Skeletal muscle satellite cell (primary cell): Measurements from ENCODE around the gene RNF40. TPM values are rescaled to one million over a fixed set of nuclear protein-coding genes. Genes with fewer than 3 reads are reported as not detected.

Source experiments
- H3K27me3 ChIP-seq: 2 replicates; pipeline ENCODE4 v1.7.0; 2013; ENCODE audit warnings: low read length; ENCODE audit not compliant: control insufficient read depth, insufficient read depth
- H3K36me3 ChIP-seq: 2 replicates; pipeline ENCODE4 v1.7.0; 2013; ENCODE audit warnings: mild to moderate bottlenecking, control low read depth, low read length; ENCODE audit not compliant: insufficient read depth
- H3K4me1 ChIP-seq: 2 replicates; pipeline ENCODE4 v1.7.0; 2013; ENCODE audit warnings: low read length; ENCODE audit not compliant: control insufficient read depth, insufficient read depth
- H3K4me2 ChIP-seq: 2 replicates; pipeline ENCODE4 v1.7.0; 2013; ENCODE audit warnings: mild to moderate bottlenecking, low read length
- H3K4me3 ChIP-seq: 2 replicates; pipeline ENCODE4 v1.7.0; 2013; ENCODE audit warnings: low read length
- H3K9ac ChIP-seq: 2 replicates; pipeline ENCODE4 v1.7.0; 2013; ENCODE audit warnings: mild to moderate bottlenecking, low read depth, low read length, moderate library complexity
- H3K9me3 ChIP-seq: replicated peaks from 2 replicates; pipeline ENCODE4 v1.7.0; 2013; ENCODE audit warnings: mild to moderate bottlenecking, control low read depth, low read length
- total RNA-seq: library from RNA; depleted of rRNA; stranded (reverse); fragments of >200 nt; gene quantifications from 2 replicates; pipeline ENCODE4 v1.2.3, GENCODE V29; 2012; rRNA removed

RNF40 gene
- 63.6 and 80.4 TPM in 2 replicates for total RNA-seq

DNA sequence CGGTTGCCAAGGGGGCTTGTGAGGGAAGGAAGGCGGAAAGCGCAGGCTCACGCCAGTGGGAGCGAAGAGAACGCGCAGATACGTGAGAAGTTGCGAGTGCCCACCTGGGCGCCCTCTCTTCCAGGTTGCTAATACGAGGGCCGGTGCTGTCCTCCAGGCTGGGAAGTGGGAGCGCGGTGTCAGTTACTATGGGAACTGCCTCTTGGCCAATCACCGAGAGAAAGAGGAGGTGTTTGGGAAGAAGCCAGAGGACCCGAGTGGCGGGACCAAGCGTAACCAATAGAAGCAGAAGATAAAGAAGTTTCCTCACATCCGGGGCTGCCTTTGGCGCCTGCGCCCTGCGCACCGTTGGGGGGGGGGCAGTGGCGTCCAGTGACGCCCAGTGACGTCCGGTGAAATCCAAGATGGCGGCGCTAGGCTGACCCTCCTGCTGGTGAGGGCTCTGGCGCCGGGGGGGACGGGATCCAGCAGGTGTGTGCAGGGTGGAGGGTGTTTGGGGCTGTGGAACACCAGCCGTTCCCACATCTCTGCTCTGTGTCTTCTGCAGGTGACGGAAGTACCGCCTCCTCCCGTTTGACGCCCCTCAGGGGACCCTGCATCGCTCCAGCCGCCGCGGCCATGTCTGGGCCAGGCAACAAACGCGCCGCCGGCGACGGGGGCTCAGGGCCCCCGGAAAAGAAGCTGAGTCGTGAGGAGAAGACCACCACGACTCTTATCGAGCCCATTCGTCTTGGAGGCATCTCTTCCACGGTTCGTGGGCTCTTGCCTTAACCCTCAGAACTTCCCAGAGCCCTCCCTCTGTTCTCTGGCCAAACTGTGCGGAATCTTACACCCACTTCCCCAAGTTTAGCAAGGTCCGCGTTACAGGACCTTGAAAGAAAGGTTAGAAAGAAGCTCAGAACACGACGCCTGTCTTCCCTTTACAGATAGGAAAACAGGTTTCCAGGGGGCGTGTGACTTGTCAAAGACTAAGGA, at the start of gene RNF40, which contains the start of gene CFAP119:
TSS of gene RNF40 (plus strand) at position 395 of the 975 bp plus-strand sequence. CDS start at position 619, 224 bp downstream.
TSS of gene CFAP119 (minus strand) at position 135 of the 975 bp plus-strand sequence. CDS start 314 bp downstream, outside the sequence.
- H3K36me3 ChIP-seq = peaks cover 46% of the 10 kb centered on the region

GRCh38 chr16:30715750-30716445, 46.2 kb upstream of the RNF40 start:
- Histone ChIP-seq H3K36me3 (peaks cover 82% of the 10 kb centered on the region), H3K4me3 (no peak overlapping the region), H3K4me2 (no peak overlapping the region), H3K27me3 (no peaks in the 10 kb centered on the region), H3K9ac (no peak overlapping the region), H3K4me1 (peaks cover 13% of the 10 kb centered on the region), H3K9me3 (no peaks in the 10 kb centered on the region)

More for the DNA sequence above, at the start of gene RNF40, which contains the start of gene CFAP119:
- H3K9ac ChIP-seq = peak within 1 kb of the TSS; percentile 89
- H3K4me3 ChIP-seq = peak within 1 kb of the TSS; percentile 94
- H3K4me2 ChIP-seq = peak within 1 kb of the TSS; percentile 100
- peaks cover 21% of the 10 kb centered on the region for H3K4me1 ChIP-seq
- no peaks in the 10 kb centered on the region for H3K9me3 ChIP-seq
- no peaks in the 10 kb centered on the region for H3K27me3 ChIP-seq

- no peaks in the 10 kb centered on the region for H3K27me3 ChIP-seq
- no peak overlapping the region for H3K4me3 ChIP-seq
- H3K9ac ChIP-seq = no peak overlapping the region
- H3K9me3 ChIP-seq = no peaks in the 10 kb centered on the region
- peaks cover 3% of the 10 kb centered on the region for H3K4me1 ChIP-seq
- no peak overlapping the region for H3K4me2 ChIP-seq
- peaks cover 88% of the 10 kb centered on the region for H3K36me3 ChIP-seq
Observed at GRCh38 chr16:30720086-30720485, 42.0 kb upstream of the RNF40 start.

DNA sequence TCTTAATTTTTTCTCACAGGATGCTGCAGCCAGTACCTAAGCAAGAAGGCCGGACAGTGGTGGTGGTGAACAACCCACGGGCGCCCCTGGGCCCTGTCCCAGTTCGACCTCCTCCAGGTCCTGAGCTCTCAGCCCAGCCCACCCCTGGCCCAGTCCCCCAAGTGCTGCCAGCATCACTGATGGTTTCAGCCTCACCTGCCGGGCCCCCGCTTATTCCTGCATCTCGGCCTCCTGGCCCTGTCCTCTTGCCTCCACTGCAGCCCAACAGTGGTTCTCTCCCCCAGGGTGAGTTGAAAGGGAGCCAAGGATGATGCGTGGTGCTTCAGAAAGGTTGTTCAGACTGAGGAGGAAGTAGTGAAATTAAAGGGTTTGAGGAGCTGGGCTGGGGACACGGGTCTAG, 41.4 kb upstream of the RNF40 start:
- H3K36me3 ChIP-seq = peaks cover 89% of the 10 kb centered on the region
- H3K9me3 ChIP-seq = no peaks in the 10 kb centered on the region
- H3K4me3 ChIP-seq = no peak overlapping the region
- H3K27me3 ChIP-seq = no peaks in the 10 kb centered on the region
- H3K4me1 ChIP-seq = peaks cover 3% of the 10 kb centered on the region
- no peak overlapping the region for H3K9ac ChIP-seq
- H3K4me2 ChIP-seq = no peak overlapping the region

- Histone ChIP-seq H3K9me3 (no peaks in the 10 kb centered on the region), H3K4me1 (peaks cover 3% of the 10 kb centered on the region), H3K36me3 (peaks cover 89% of the 10 kb centered on the region), H3K9ac (no peak overlapping the region), H3K4me2 (no peak overlapping the region), H3K4me3 (no peak overlapping the region), H3K27me3 (no peaks in the 10 kb centered on the region)
Observed at GRCh38 chr16:30721167-30721566, 41.0 kb upstream of the RNF40 start.

- peaks cover 86% of the 10 kb centered on the region for H3K36me3 ChIP-seq
- H3K9ac ChIP-seq = no peak overlapping the region
- H3K4me2 ChIP-seq = no peak overlapping the region
- no peaks in the 10 kb centered on the region for H3K27me3 ChIP-seq
- peaks cover 3% of the 10 kb centered on the region for H3K4me1 ChIP-seq
- no peaks in the 10 kb centered on the region for H3K9me3 ChIP-seq
- H3K4me3 ChIP-seq = no peak overlapping the region
Observed at GRCh38 chr16:30721606-30722005, 40.5 kb upstream of the RNF40 start.

- no peaks in the 10 kb centered on the region for H3K9me3 ChIP-seq
- H3K36me3 ChIP-seq = peaks cover 78% of the 10 kb centered on the region
- H3K4me2 ChIP-seq = no peak overlapping the region
- H3K27me3 ChIP-seq = no peaks in the 10 kb centered on the region
- H3K9ac ChIP-seq = no peak overlapping the region
- no peak overlapping the region for H3K4me3 ChIP-seq
- peaks cover 3% of the 10 kb centered on the region for H3K4me1 ChIP-seq
Observed at GRCh38 chr16:30722443-30722842, 39.7 kb upstream of the RNF40 start.

DNA sequence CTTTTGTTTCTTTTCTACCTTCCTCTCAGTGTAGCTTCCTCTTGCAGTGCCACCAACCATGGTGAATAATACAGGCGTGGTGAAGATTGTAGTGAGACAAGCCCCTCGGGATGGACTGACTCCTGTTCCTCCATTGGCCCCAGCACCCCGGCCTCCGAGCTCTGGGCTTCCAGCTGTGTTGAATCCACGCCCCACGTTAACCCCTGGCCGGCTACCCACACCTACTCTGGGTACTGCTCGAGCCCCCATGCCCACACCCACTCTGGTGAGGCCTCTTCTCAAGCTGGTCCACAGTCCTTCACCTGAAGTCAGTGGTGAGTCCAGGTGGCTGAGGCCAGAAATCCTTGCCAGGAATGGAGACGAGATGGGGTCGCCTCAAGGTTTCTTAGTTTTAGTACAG, 39.2 kb upstream of the RNF40 start:
- H3K27me3 ChIP-seq = no peaks in the 10 kb centered on the region
- no peaks in the 10 kb centered on the region for H3K9me3 ChIP-seq
- H3K4me2 ChIP-seq = no peak overlapping the region
- peaks cover 3% of the 10 kb centered on the region for H3K4me1 ChIP-seq
- H3K4me3 ChIP-seq = no peak overlapping the region
- H3K9ac ChIP-seq = no peak overlapping the region
- peaks cover 79% of the 10 kb centered on the region for H3K36me3 ChIP-seq

DNA sequence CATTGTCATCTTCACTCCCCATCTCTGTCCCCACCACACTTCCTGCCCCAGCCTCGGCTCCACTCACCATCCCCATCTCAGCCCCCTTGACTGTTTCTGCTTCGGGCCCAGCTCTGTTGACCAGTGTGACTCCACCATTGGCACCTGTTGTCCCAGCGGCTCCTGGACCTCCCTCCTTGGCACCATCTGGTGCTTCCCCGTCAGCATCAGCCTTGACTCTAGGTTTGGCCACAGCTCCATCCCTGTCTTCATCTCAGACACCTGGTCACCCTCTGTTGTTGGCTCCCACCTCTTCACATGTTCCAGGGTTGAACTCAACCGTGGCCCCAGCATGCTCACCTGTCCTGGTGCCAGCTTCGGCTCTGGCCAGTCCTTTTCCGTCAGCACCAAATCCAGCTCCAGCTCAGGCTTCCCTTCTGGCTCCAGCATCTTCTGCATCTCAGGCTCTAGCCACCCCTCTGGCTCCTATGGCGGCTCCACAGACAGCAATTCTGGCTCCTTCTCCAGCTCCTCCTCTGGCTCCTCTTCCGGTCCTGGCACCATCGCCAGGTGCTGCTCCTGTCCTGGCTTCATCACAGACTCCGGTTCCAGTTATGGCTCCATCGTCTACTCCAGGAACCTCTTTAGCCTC, 38.3 kb upstream of the RNF40 start:
- Histone ChIP-seq H3K4me2 (no peak overlapping the region), H3K9me3 (no peaks in the 10 kb centered on the region), H3K4me1 (peaks cover 3% of the 10 kb centered on the region), H3K27me3 (no peaks in the 10 kb centered on the region), H3K9ac (no peak overlapping the region), H3K36me3 (peaks cover 83% of the 10 kb centered on the region), H3K4me3 (no peak overlapping the region)

- H3K9ac ChIP-seq = no peak overlapping the region
- H3K4me3 ChIP-seq = no peak overlapping the region
- H3K4me2 ChIP-seq = no peak overlapping the region
- H3K27me3 ChIP-seq = no peaks in the 10 kb centered on the region
- H3K4me1 ChIP-seq = peaks cover 3% of the 10 kb centered on the region
- peaks cover 86% of the 10 kb centered on the region for H3K36me3 ChIP-seq
- H3K9me3 ChIP-seq = no peaks in the 10 kb centered on the region
Observed at GRCh38 chr16:30724641-30725417, 37.3 kb upstream of the RNF40 start.
